SK-N-DZ (cell line): ENCODE data around the gene PGC.

ENCODE experiments used
- DNase-seq: peaks from one replicate; pipeline ENCODE4 v3.0.0-alpha.2; 2015; ENCODE audit warnings: low spot score

The PGC gene

GRCh38 chr6:41730531-41731436 is 16.4 kb downstream of the PGC start:
- peak; percentile 73 for DNase-seq

GRCh38 chr6:41729624-41730023 is 17.6 kb downstream of the PGC start:
- DNase-seq: no peak

GRCh38 chr6:41728954-41729353 is 18.2 kb downstream of the PGC start:
- DNase-seq: no peak

- DNase-seq: no peak
Measured at GRCh38 chr6:41728073-41728936, 18.9 kb downstream of the PGC start.

- no peak for DNase-seq
Measured at GRCh38 chr6:41727705-41728072, 19.5 kb downstream of the PGC start.

GRCh38 chr6:41726876-41727275 is 20.3 kb downstream of the PGC start:
- no peak for DNase-seq

GRCh38 chr6:41724586-41725501 is 22.4 kb downstream of the PGC start:
- no peak for DNase-seq

GRCh38 chr6:41724228-41724580 is 23.0 kb downstream of the PGC start:
- no peak for DNase-seq

- peak; percentile 38 for DNase-seq
Measured at GRCh38 chr6:41723530-41724227, 23.5 kb downstream of the PGC start.

GRCh38 chr6:41722969-41723529 is 24.1 kb downstream of the PGC start:
- no peak for DNase-seq

- DNase-seq: no peak
Measured at GRCh38 chr6:41721414-41721813, 25.8 kb downstream of the PGC start.

- DNase-seq: no peak
Measured at GRCh38 chr6:41720783-41721182, 26.4 kb downstream of the PGC start.

GRCh38 chr6:41720262-41720620 is 27.0 kb downstream of the PGC start:
- no peak for DNase-seq

- no peak for DNase-seq
Measured at GRCh38 chr6:41719436-41720261, 27.5 kb downstream of the PGC start.

GRCh38 chr6:41718828-41719227 is 28.4 kb downstream of the PGC start:
- no peak for DNase-seq

- DNase-seq: no peak
Measured at GRCh38 chr6:41717392-41717736, 29.8 kb downstream of the PGC start.

- DNase-seq: no peak
Measured at GRCh38 chr6:41716516-41717391, 30.4 kb downstream of the PGC start.

GRCh38 chr6:41715795-41716515 is 31.2 kb downstream of the PGC start:
- no peak for DNase-seq
